Measurements from ENCODE around the gene SF1.

Gene SF1

GRCh38 chr11:64723117-64723906 is 55.0 kb downstream of the SF1 start, which contains the start of gene NRXN2:
Gene NRXN2, minus strand, starts transcription at chr11:64723197. Its CDS starts 9,498 bp downstream, at chr11:64713699.
- peak; percentile 88 for DNase-seq

- DNase-seq, result no peak
Observed at GRCh38 chr11:64722141-64723065, 55.9 kb downstream of the SF1 start.

- DNase-seq, result no peak
Observed at GRCh38 chr11:64721359-64721699, 57.0 kb downstream of the SF1 start.

DNA sequence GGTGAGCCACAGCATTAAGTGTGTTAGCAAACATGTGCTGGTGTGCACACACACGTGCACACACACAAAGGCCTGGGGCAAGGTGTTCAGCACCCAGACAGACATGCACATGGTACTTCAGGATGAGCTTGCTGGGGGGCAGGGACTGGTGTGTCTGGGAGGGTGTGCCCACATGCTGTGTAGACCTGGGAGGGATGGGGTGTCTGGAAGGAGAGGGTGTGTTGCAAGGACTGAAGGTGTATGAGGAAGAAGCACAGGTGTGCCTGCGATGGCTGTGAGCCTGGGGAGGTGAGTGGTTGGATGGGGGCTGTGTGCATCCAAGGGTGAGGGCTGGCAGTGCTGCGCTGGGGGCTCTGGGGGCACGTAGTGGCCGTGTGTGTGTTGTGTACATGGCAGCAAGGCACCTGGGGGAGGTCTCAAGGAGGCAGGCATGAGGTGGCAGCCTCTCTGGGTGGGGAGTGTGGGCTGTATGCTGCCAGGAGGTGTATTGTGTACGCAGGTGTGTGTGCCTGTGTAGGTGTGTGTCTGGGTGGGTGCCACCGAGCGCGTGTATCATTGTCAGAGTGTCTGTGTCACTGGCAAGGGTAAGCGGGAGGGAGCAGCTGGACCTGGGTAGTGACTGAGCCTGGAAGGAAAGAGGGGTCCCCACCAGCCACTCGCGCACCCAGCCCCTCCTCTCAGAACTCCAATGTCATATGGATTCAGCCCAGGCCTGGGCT is 57.5 kb downstream of the SF1 start:
- no peak for DNase-seq

- no peak for DNase-seq
Observed at GRCh38 chr11:64720167-64720566, 58.2 kb downstream of the SF1 start.

- no peak for DNase-seq
Observed at GRCh38 chr11:64719406-64719805, 58.9 kb downstream of the SF1 start.

DNA sequence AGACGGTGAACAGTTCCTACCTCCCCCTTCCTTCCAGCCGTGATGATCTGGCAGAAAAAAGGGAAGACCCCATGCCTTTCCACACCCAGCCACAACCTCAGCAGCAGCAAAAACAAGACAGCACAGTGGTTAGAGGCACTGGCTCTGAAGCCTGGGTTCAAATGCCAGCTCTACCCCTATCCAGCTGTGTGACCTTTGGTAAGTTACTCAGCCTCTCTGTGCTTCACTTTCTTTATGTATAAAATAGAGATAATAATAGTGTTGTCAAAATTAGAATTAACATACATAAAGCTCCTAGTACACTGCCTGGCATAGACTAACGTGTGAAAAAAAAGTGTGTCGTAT is 59.6 kb downstream of the SF1 start:
- DNase-seq, result no peak

GRCh38 chr11:64718084-64718779 is 60.1 kb downstream of the SF1 start:
- DNase-seq, result no peak

GRCh38 chr11:64717268-64717578 is 61.1 kb downstream of the SF1 start:
- no peak for DNase-seq

GRCh38 chr11:64716473-64717267 is 61.7 kb downstream of the SF1 start:
- no peak for DNase-seq

DNA sequence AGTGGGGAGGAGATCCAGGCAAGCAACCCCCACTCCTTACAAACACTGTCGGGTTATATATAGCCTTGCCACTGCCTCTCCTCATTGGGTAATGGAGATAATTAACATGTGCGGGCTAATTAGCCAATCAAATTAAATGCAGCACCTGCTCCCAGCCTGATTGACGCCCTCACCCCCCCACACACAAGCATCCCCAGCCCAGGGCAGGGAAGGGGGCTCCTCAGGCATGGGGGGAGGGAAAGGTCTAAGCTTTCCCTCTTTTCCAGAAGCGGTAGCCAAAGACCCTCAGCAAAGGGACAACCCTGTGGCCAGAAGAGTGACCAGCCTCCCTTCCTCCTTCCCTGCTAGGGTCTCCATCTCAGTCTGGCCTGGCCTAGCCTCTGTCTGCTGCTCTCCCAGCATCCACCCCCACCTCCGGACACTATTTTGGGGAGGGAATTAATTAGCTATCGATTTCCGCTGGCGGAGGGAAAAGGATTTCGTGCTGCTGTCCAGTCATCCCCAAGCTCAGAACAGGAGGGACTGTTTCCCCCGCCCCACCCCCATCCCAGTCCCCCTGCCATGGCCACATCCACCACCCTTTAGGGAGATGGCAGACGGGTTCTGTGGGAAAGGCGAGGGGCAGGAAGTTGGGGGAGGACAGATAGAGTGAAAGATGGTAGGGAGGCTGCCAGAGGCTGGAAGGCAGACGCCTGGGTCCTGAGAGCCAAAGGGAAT is 62.4 kb downstream of the SF1 start:
- DNase-seq, result no peak

DNA sequence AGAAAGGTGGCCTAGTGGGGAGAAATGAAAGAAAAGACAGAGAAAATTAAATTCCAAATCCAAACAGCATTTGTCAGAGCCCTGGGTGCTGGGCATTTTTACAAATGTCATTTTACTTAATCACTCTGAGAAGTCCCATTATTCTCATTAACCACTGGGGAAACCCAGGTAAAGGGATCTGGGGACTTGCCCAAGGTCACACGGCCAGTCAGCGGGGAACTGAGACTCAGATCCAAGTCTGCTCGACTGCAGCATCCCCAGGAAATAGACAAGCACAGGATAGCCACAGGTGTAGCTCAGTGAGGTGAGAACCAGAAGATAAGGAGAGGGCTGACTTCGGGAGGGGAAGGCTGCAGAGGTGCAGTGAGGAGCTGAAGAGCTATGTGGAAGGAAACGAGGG is 63.2 kb downstream of the SF1 start:
- no peak for DNase-seq

- DNase-seq, result no peak
Observed at GRCh38 chr11:64714666-64715065, 63.7 kb downstream of the SF1 start.

All from activated naive CD4-positive, alpha-beta T cell treated with Interleukin-2 at 50 U/mL for 16 hours (primary cell).